SK-N-SH (cell line): ENCODE measurements around the gene TAOK2. TPM values are rescaled to one million over a fixed set of nuclear protein-coding genes. Genes with fewer than 3 reads are reported as not detected.

Experiments
- CTCF ChIA-PET: fragments of 300-600, 350-600 bp; formaldehyde crosslinking; extraction: SDS; loops from one replicate; lab custom pipeline; 2021; lab: Yijun Ruan, JAX
- POLR2A ChIA-PET: fragments of 350-600 bp; sonication (Branson Sonifier 250); formaldehyde crosslinking; extraction: SDS; loops from one replicate; lab custom pipeline; 2020; ENCODE audit warnings: antibody characterized with exemption, inconsistent platforms; lab: Yijun Ruan, JAX
- DNase-seq: peaks from one replicate; pipeline ENCODE4 v3.0.0; 2012
- H2AFZ ChIP-seq: fragments of 200-600 bp; sonication (generic); 2 replicates; pipeline ENCODE4 v1.8.1; 2016; ENCODE audit warnings: antibody characterized with exemption, mild to moderate bottlenecking, low read depth
- H3F3A ChIP-seq: fragments of 200-600 bp; sonication (generic); replicated peaks from 2 replicates; pipeline ENCODE3; 2016; ENCODE audit warnings: antibody characterized with exemption, mild to moderate bottlenecking; ENCODE audit not compliant: insufficient read depth
- H3K27ac ChIP-seq, 2 experiments: fragments of 200-500 bp in 1 of 2; fragments of 200-600 bp in 1 of 2; sonication (Bioruptor generic) in 1 of 2; sonication (generic), shearing (Covaris generic) in 1 of 2; 2 replicates each; pipeline versions ENCODE4 v1.5.1 to v1.6.1; 2014 to 2016; ENCODE audit warnings: low read depth in 2 of 2, inconsistent platforms in 1 of 2, low read length in 1 of 2, mild to moderate bottlenecking in 1 of 2, mixed read lengths in 1 of 2
- H3K27me3 ChIP-seq: fragments of 200-600 bp; sonication (generic), shearing (Covaris generic); 2 replicates; pipeline ENCODE4 v1.6.1; 2016; ENCODE audit warnings: mixed run types; ENCODE audit not compliant: insufficient read depth
- H3K36me3 ChIP-seq, 2 experiments: fragments of 200-500 bp in 1 of 2; fragments of 200-600 bp in 1 of 2; sonication (Bioruptor generic) in 1 of 2; sonication (generic) in 1 of 2; replicated peaks in 1 of 2; 2 replicates each; pipeline versions ENCODE3 to v1.5.1; 2014 to 2016; ENCODE audit warnings: low read length in 1 of 2, mild to moderate bottlenecking in 1 of 2; ENCODE audit not compliant: insufficient read depth in 2 of 2, control insufficient read depth in 1 of 2
- H3K4me1 ChIP-seq, 2 experiments: fragments of 200-500 bp in 1 of 2; fragments of 200-600 bp in 1 of 2; sonication (Bioruptor generic) in 1 of 2; sonication (generic), shearing (Covaris generic) in 1 of 2; 2 replicates each; pipeline versions ENCODE4 v1.5.1 to v1.6.1; 2014 to 2016; ENCODE audit warnings: low read depth in 1 of 2, low read length in 1 of 2, mixed run types in 1 of 2; ENCODE audit not compliant: insufficient read depth in 2 of 2, control insufficient read depth in 1 of 2
- H3K4me2 ChIP-seq: fragments of 200-600 bp; sonication (generic), shearing (Covaris generic); 2 replicates; pipeline ENCODE4 v1.6.1; 2017; ENCODE audit warnings: mixed run types
- H3K4me3 ChIP-seq, 2 experiments: fragments of 200-500 bp in 1 of 2; fragments of 200-600 bp in 1 of 2; sonication (Bioruptor generic) in 1 of 2; sonication (generic), shearing (Covaris generic) in 1 of 2; 2 replicates each; pipeline versions ENCODE4 v1.5.1 to v1.8.1; 2014 to 2016; ENCODE audit warnings: low read depth in 2 of 2, inconsistent platforms in 1 of 2, low read length in 1 of 2, mild to moderate bottlenecking in 1 of 2, mixed read lengths in 1 of 2, moderate library complexity in 1 of 2
- H3K79me2 ChIP-seq: fragments of 200-600 bp; sonication (generic); 2 replicates; pipeline ENCODE4 v1.8.1; 2017; ENCODE audit warnings: mild to moderate bottlenecking; ENCODE audit not compliant: insufficient read depth
- H3K9ac ChIP-seq: fragments of 200-600 bp; sonication (generic); 2 replicates; pipeline ENCODE4 v1.6.1; 2017; ENCODE audit warnings: mixed run types
- H3K9me2 ChIP-seq: fragments of 200-600 bp; sonication (generic); 2 replicates; pipeline ENCODE4 v1.6.1; 2017; ENCODE audit warnings: mixed run types
- H3K9me3 ChIP-seq: fragments of 200-600 bp; sonication (generic); 2 replicates; pipeline ENCODE4 v1.6.1; 2017; ENCODE audit warnings: mixed run types, mild to moderate bottlenecking, moderate library complexity
- H4K20me1 ChIP-seq: fragments of 200-600 bp; sonication (generic); 2 replicates; pipeline ENCODE4 v1.6.1; 2017; ENCODE audit warnings: mild to moderate bottlenecking, mixed run types; ENCODE audit not compliant: insufficient read depth
- CHD2 ChIP-seq: fragments of 150-350 bp; IDR thresholded peaks from 2 replicates; pipeline ENCODE4 v1.6.1; 2018; ENCODE audit warnings: low read length; ENCODE audit not compliant: partially characterized antibody
- CTCF ChIP-seq: fragments of 200-600 bp; sonication (generic); IDR thresholded peaks from 2 replicates; pipeline ENCODE4 v1.6.1; 2017; ENCODE audit warnings: antibody characterized with exemption, mild to moderate bottlenecking, moderate library complexity
- ELF1 ChIP-seq: IDR thresholded peaks from 2 replicates; pipeline ENCODE4 v1.4.0; 2012
- FOXJ3 ChIP-seq: sonication (generic); formaldehyde crosslinking; IDR thresholded peaks from 2 replicates; pipeline ENCODE4 v1.5.1; 2020; ENCODE audit warnings: mild to moderate bottlenecking, missing genetic modification reagents
- FOXM1 ChIP-seq: IDR thresholded peaks from 2 replicates; pipeline ENCODE4 v1.4.0; 2012; ENCODE audit warnings: low read depth, mild to moderate bottlenecking
- GABPA ChIP-seq: IDR thresholded peaks from 2 replicates; pipeline ENCODE4 v1.4.0; 2012; ENCODE audit warnings: low read depth, mild to moderate bottlenecking
- GATA2 ChIP-seq: sonication (generic); formaldehyde crosslinking; IDR thresholded peaks from 2 replicates; pipeline ENCODE4 v1.5.0; 2020; ENCODE audit warnings: mild to moderate bottlenecking, missing genetic modification reagents
- IRF3 ChIP-seq: fragments of 150-350 bp; IDR thresholded peaks from 2 replicates; pipeline ENCODE4 v1.6.1; 2016; ENCODE audit warnings: mild to moderate bottlenecking, low read depth, low read length
- JUND ChIP-seq: IDR thresholded peaks from 2 replicates; pipeline ENCODE4 v1.4.0; 2012
- MAX ChIP-seq: IDR thresholded peaks from 2 replicates; pipeline ENCODE4 v1.4.0; 2012; ENCODE audit warnings: low read depth
- MXI1 ChIP-seq: IDR thresholded peaks from 2 replicates; pipeline ENCODE4 v1.6.1; 2012; ENCODE audit warnings: mild to moderate bottlenecking, low read depth, low read length, improper control_type of control experiment
- NRF1 ChIP-seq: IDR thresholded peaks from 2 replicates; pipeline ENCODE4 v1.6.1; 2012; ENCODE audit warnings: low read depth, mild to moderate bottlenecking, low read length
- PBX3 ChIP-seq: IDR thresholded peaks from 2 replicates; pipeline ENCODE4; 2012
- POLR2AphosphoS5 ChIP-seq: IDR thresholded peaks from 2 replicates; pipeline ENCODE4 v1.6.1; 2012; ENCODE audit warnings: low read depth, low read length
- RCOR1 ChIP-seq: fragments of 150-350 bp; IDR thresholded peaks from 2 replicates; pipeline ENCODE4 v1.6.1; 2017; ENCODE audit warnings: antibody characterized with exemption, low read length
- RXRA ChIP-seq: IDR thresholded peaks from 2 replicates; pipeline ENCODE4 v1.4.0; 2012; ENCODE audit warnings: low read depth, mild to moderate bottlenecking, borderline replicate concordance
- SMC3 ChIP-seq: IDR thresholded peaks from 2 replicates; pipeline ENCODE4 v1.6.1; 2012; ENCODE audit warnings: low read depth, low read length, improper control_type of control experiment
- USF2 ChIP-seq: fragments of 150-350 bp; IDR thresholded peaks from 2 replicates; pipeline ENCODE4 v1.6.1; 2017; ENCODE audit warnings: antibody characterized with exemption, low read length, low read depth, borderline replicate concordance
- WGBS: methylation state at CpG from one replicate; pipeline ENCODE4 v1.1.6; 2017; ENCODE audit warnings: low lambda C conversion rate; 5-methylcytosine and 5-hydroxymethylcytosine counted together
- polyA plus RNA-seq, 3 experiments: library from polyadenylated mRNA; depleted of rRNA; stranded (reverse); fragments of >200 nt; gene quantifications; 2 replicates each; pipeline ENCODE4 v1.2.3, GENCODE V29; 2012

TAOK2 gene
- polyA plus RNA-seq, 1 of the 3 experiments (the other 2 are of a cell fraction) = 21.9 TPM

- TF ChIP-seq JUND = no peak
- TF ChIP-seq USF2 = no peak
- no peak for TF ChIP-seq IRF3
- TF ChIP-seq NRF1 = no peak
- TF ChIP-seq GABPA = no peak
- TF ChIP-seq MXI1 = no peak
- TF ChIP-seq MAX = no peak
- TF ChIP-seq CHD2 = no peak
- TF ChIP-seq SMC3 = no peak
- TF ChIP-seq GATA2 (CRISPR knock-in tag) = no peak
- no peak for TF ChIP-seq ELF1
- TF ChIP-seq PBX3 = no peak
- no peak for TF ChIP-seq RXRA
- no peak for TF ChIP-seq RCOR1
- no peak for TF ChIP-seq FOXM1
- no peak for TF ChIP-seq POLR2AphosphoS5
- no peak for TF ChIP-seq CTCF
- no peak for TF ChIP-seq FOXJ3 (CRISPR knock-in tag)
- TF ChIP-seq, all 33 proteins: peak for 0
- H3K4me1 ChIP-seq = no peaks in the 10 kb centered on the region
- no peaks in the 10 kb centered on the region for H4K20me1 ChIP-seq
- DNase-seq = no peak
- 85% methylated on average over 19 of the region's 19 CpGs for WGBS
- no peak overlapping the region for H3K9ac ChIP-seq
- POLR2A ChIA-PET = no interaction called here
- H3K79me2 ChIP-seq = peaks cover 2% of the 10 kb centered on the region; the same call in 1 of the 2 replicates
- H3K36me3 ChIP-seq = peaks cover 5 to 16% of the 10 kb centered on the region in 2 experiments
- no peaks in the 10 kb centered on the region for H3K27me3 ChIP-seq
- H2AFZ ChIP-seq = no peak overlapping the region
- H3K9me2 ChIP-seq = no peaks in the 10 kb centered on the region
- no peak overlapping the region for H3K4me3 ChIP-seq
- no peaks in the 10 kb centered on the region for H3K9me3 ChIP-seq
- H3F3A ChIP-seq = no peaks in the 10 kb centered on the region
- no peak overlapping the region for H3K4me2 ChIP-seq
- H3K27ac ChIP-seq = no peak overlapping the region
- CTCF ChIA-PET = interaction anchor here (0.9 to 1.3 kb wide), 4 partner anchors 18 to 117 kb away, joined by 3 to 4 read pairs (median 3); partner anchors contain the start of gene TLCD3B
These were observed 29.1 kb downstream of the TAOK2 start for GRCh38 chr16:30002614-30003346.
